Measurements from ENCODE around the gene CDK11B.
A peak's percentile ranks its signal among the peaks of the same experiment; 100 is the strongest.
"Not testable (repeated sequence)": the region's sequence is repeated elsewhere in the genome, so short reads cannot be mapped to it uniquely, and the experiment has no call there.

CDK11B gene

DNA sequence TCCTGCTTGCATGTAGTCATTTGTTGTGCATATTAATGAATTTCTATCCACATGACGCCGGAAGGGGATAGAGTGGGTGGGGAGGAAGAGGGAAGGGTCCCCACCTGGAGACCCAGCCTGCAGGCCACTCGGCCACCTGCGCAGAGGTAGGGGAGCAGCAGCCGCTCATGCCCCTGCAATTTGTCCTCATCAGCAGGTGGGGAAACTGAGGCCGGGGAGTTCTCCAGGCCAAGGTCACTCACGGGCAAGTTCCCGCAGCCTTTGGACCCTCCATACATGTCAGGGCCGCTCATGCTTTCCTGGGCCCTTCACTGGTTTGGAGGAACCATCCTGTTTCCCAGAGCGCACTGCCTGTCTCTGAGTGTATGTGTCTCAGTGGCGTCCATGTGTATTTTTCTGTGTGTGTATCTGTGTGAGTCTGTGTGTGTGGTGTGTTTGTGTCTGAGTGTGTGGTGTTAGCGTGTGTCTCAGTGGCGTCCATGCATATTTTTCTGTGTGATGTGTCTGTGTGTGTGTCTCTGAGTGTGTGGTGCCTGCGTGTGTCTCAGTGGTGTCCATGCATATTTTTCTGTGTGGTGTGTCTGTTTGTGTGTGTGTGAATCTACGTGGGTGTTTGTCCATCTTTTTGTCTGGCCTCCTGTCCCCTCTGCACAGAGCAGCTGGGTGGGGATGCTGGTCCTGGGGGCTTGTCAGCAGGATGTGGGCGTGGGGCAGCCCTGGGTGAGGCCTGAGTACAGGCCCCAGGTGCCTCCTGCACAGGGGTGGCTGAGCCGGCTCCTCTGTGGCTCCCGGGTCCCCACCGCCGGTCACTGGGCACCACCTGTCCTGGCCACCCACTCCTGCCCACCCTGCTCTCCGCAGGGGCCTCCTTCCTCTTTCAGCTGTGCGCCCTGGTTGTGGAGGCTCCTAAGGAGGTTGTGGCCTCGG, 37.9 kb upstream of the CDK11B start:
- not testable (repeated sequence) for H3K27ac ChIP-seq (ENCODE audit: low read length); H3K4me1 ChIP-seq (ENCODE audit: control insufficient read depth, low read depth, low read length); H3K9ac ChIP-seq (ENCODE audit: low read length); H3K9me3 ChIP-seq (ENCODE audit: control insufficient read depth, low read depth, low read length); H3K27me3 ChIP-seq (ENCODE audit: control insufficient read depth, insufficient read depth, low read length); H3K36me3 ChIP-seq (ENCODE audit: control insufficient read depth, low read depth, low read length); H3K4me3 ChIP-seq (ENCODE audit: low read length)

DNA sequence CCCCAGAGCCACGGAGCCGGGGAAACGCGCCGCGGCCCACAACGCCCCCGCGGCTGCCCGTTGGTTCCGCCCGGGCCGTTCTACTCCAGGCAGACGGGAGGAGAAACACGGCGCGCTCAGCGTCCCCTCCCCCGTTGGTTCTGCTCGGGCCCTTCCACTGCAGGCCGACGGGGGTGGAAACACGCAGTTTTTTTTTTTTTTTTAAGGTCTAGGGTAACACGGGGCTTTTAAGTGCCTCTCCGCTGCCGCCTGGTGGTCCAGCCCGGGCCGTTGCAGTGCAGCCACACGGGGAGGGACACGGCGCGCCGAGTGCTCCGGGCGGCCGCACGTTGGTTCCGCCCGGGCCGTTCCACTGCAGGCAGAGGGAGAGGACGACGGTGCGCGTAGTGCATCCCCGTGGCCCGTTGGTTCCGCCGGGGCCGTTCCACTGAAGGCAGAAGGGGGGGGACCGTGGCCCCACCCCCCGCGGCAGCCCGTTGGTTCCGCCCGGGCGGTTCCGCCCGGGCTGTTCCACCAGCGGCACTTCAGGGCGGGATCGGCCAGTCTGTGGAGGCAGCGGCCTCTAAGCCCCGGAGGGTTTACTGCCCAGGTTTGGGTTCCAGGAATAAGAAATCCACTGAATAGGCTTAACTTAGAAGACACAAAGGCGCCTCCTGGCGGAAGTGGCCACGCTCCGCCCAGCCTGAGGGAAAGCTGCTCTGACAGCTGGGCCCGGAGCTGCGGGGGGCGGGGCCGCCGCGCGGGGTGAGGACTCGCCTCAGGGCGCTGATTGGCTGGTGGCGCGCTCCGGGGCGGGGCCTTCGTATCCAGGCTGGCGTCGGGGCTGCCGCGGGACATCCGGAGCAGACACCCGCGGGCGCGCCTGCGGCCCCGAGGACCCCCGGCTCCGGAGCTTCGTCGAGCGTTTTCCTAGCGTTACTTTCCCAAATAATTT, 34.2 kb upstream of the CDK11B start, which contains the start of gene SLC35E2B:
SLC35E2B (minus strand) TSS at position 82 of the 934 bp plus-strand sequence. CDS start 16,096 bp downstream, outside the sequence.
- not testable (repeated sequence) for H3K9me3 ChIP-seq (ENCODE audit: control insufficient read depth, low read depth, low read length); H3K36me3 ChIP-seq (ENCODE audit: control insufficient read depth, low read depth, low read length); H3K4me1 ChIP-seq (ENCODE audit: control insufficient read depth, low read depth, low read length); H3K27me3 ChIP-seq (ENCODE audit: control insufficient read depth, insufficient read depth, low read length)
- peak within 1 kb of the TSS; percentile 52 for H3K4me3 ChIP-seq (ENCODE audit: low read length)
- peak within 1 kb of the TSS; percentile 62 for H3K27ac ChIP-seq (ENCODE audit: low read length)
- H3K9ac ChIP-seq (ENCODE audit: low read length), result peak within 1 kb of the TSS; percentile 74

DNA sequence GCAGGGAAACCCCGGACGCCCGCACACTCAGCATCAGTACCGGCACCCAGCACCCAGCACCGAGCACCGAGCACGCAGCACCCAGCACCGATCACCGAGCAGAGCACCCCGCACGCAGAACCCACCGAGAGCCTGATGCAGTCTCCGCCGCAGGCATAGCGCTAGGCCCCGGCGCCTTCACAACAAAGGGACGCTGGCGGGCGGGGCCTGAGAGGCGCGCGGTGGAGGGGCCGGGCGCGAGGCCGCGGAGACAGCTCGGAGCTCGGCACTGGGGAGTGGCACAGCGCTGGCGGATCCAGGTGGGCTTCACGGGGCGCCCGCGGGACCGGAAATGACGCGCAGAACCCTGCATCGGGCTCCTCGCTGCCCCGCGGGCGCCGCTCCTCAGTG, 33.5 kb upstream of the CDK11B start:
- Histone ChIP-seq H3K4me3 (ENCODE audit: low read length) (peak overlapping the region; percentile 52), H3K9ac (ENCODE audit: low read length) (peak overlapping the region; percentile 74)
- not testable (repeated sequence) for H3K27ac ChIP-seq (ENCODE audit: low read length); H3K9me3 ChIP-seq (ENCODE audit: control insufficient read depth, low read depth, low read length); H3K4me1 ChIP-seq (ENCODE audit: control insufficient read depth, low read depth, low read length); H3K27me3 ChIP-seq (ENCODE audit: control insufficient read depth, insufficient read depth, low read length); H3K36me3 ChIP-seq (ENCODE audit: control insufficient read depth, low read depth, low read length)

DNA sequence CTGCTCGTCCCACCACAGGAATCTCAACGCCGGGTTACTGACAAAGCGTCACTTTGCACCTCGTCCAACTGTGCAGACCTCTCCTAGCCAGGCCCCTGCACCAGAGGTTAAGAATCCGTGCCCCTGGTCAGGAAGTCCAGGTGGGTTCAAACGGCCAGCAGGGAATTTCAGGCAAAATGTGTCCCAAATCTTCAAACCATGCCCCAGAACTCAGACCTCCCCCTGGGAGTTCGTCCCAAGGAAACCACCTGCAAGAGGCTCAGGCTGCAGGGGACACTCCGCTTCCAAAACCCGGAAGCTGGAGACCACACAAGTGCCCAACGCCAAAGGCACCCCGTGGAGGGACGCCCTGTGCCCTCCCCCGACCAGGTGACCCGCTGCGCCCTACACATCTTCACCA, 32.6 kb upstream of the CDK11B start:
- H3K4me3 ChIP-seq (ENCODE audit: low read length); H3K27me3 ChIP-seq (ENCODE audit: control insufficient read depth, insufficient read depth, low read length); H3K27ac ChIP-seq (ENCODE audit: low read length); H3K9me3 ChIP-seq (ENCODE audit: control insufficient read depth, low read depth, low read length); H3K4me1 ChIP-seq (ENCODE audit: control insufficient read depth, low read depth, low read length); H3K9ac ChIP-seq (ENCODE audit: low read length); H3K36me3 ChIP-seq (ENCODE audit: control insufficient read depth, low read depth, low read length): not testable (repeated sequence)

DNA sequence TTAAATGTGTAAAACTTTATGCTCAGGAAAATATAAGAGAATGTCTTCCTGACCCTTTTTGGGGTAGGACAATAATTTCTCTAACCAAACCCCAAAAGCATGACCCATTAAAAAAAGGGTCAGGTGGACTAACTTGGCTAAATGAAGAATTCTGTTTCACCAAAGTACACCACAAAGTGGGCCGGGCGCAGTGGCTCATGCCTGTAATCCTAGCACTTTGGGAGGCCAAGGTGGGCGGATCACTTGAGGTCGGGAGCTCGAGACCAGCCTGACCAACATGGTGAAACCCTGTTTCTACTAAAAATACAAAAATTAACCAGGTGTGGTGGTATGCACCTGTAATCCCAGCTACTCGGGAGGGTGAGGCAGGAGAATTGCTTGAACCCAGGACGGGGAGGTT, 30.7 kb upstream of the CDK11B start:
- H3K27me3 ChIP-seq (ENCODE audit: control insufficient read depth, insufficient read depth, low read length); H3K4me3 ChIP-seq (ENCODE audit: low read length); H3K9me3 ChIP-seq (ENCODE audit: control insufficient read depth, low read depth, low read length); H3K9ac ChIP-seq (ENCODE audit: low read length); H3K36me3 ChIP-seq (ENCODE audit: control insufficient read depth, low read depth, low read length); H3K27ac ChIP-seq (ENCODE audit: low read length); H3K4me1 ChIP-seq (ENCODE audit: control insufficient read depth, low read depth, low read length): not testable (repeated sequence)

DNA sequence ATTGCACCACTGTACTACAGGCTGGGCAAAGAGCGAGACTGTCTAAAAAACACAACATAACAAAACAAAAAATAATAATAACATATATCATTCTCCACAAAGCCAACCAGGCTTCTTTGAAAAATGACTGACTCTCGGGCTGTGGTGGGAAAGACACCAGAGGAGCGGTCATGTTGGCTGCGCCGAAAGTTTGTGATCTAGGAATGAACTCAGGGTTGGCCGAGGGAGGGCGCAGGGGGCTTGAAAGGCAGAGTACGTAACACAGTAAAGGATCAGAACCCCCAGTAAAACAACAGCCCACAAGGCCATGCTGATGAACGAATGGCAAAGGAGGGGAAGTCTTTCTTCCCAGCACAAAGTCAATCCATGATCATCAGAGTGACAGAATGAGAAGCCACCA, 29.0 kb upstream of the CDK11B start:
- H3K27me3 ChIP-seq (ENCODE audit: control insufficient read depth, insufficient read depth, low read length), result no peaks in the 10 kb centered on the region
- H3K27ac ChIP-seq (ENCODE audit: low read length), result no peak overlapping the region
- H3K36me3 ChIP-seq (ENCODE audit: control insufficient read depth, low read depth, low read length), result peaks cover 2% of the 10 kb centered on the region
- no peaks in the 10 kb centered on the region for H3K4me1 ChIP-seq (ENCODE audit: control insufficient read depth, low read depth, low read length)
- no peak overlapping the region for H3K9ac ChIP-seq (ENCODE audit: low read length)
- no peak overlapping the region for H3K4me3 ChIP-seq (ENCODE audit: low read length)
- H3K9me3 ChIP-seq (ENCODE audit: control insufficient read depth, low read depth, low read length), result no peaks in the 10 kb centered on the region

DNA sequence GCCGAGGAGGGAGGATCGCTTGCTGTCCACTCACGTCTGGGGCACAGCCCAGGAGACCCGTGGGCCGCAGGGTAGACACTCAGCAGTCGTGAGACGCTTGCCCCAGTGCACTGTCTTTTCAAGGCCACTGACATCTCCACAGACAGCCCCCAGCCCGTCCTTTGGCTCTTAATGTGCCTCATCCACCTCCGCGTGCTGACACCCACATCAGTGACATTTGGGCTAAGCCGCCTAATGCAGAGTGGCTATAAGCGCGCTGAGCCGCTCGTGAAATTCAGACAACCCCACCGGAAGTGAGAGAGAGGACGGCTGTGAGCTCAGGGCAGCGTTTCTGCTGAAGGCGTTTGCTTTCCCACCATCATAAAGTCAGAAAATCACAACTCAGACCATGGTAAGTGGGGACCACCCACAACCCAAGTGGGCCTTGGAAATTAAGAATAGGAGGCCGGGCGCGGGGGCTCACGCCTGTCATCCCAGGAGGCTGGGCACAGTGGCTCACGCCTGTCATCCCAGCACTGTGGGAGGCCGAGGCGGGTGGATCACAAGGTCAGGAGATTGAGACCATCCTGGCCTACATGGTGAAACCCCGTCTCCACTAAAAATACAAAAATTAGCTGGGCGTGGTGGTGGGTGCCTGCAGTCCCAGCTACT, 25.4 kb upstream of the CDK11B start:
- Histone ChIP-seq H3K27me3 (ENCODE audit: control insufficient read depth, insufficient read depth, low read length) (no peaks in the 10 kb centered on the region), H3K4me1 (ENCODE audit: control insufficient read depth, low read depth, low read length) (no peaks in the 10 kb centered on the region), H3K9ac (ENCODE audit: low read length) (no peak overlapping the region), H3K4me3 (ENCODE audit: low read length) (no peak overlapping the region), H3K9me3 (ENCODE audit: control insufficient read depth, low read depth, low read length) (no peaks in the 10 kb centered on the region), H3K36me3 (ENCODE audit: control insufficient read depth, low read depth, low read length) (peaks cover 2% of the 10 kb centered on the region), H3K27ac (ENCODE audit: low read length) (no peak overlapping the region)

DNA sequence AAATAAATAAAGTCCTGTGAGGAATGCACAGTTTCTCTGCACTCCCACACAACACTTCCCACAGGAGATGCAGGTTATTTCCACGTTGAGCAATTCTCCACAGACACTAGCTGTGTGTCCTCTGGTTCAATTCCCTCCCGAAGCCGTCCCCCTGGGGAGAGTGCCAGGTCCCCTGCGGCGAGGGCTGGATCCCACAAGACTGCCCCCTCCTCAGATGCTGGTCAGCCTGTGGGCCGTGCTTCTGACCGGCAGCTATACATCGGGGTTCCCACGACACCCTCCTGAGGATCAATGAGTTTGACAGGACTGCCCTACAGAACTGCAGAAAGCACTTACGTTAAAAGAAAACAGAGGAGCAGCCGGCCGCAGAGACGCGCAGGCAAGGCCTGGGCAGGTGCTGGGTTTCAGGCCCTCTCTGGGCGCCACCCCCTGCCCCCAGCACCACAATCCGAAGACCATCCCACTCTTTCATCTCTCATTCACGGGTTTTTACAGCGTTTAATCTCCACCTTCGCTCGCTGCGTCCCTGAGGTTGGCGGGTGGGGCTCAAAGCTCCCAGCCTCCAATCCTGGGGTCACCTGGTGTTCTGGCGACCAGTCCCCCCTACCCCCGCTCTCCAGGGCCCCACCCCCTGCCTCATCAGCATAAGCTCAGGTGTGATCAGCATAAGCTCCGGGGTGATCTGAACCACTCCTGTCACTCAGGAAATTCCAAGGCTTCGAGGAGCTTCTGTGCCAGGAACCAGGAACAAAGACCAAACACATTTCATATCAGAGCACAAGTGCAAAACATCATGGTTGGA, 24.5 kb upstream of the CDK11B start:
- Histone ChIP-seq H3K9me3 (ENCODE audit: control insufficient read depth, low read depth, low read length) (no peaks in the 10 kb centered on the region), H3K27ac (ENCODE audit: low read length) (no peak overlapping the region), H3K4me3 (ENCODE audit: low read length) (no peak overlapping the region), H3K36me3 (ENCODE audit: control insufficient read depth, low read depth, low read length) (peaks cover 2% of the 10 kb centered on the region), H3K9ac (ENCODE audit: low read length) (no peak overlapping the region), H3K4me1 (ENCODE audit: control insufficient read depth, low read depth, low read length) (no peaks in the 10 kb centered on the region), H3K27me3 (ENCODE audit: control insufficient read depth, insufficient read depth, low read length) (no peaks in the 10 kb centered on the region)

DNA sequence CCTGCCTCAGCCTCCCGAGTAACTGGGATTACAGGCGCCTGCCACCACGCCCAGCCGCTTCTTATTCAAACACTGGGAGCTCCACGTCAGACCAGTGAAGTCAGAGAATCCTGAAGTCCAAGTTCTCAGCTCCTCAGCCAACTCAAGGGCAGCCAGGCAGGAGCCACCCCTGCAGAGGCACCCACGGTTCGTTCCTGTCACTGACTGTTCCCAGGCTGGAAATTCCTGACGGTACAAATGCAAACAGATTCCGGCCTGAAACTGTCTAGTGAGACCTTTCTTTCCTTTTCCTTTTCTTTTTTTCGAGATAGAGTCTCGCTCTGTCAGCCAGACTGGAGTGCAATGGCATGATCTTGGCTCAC, 22.1 kb upstream of the CDK11B start:
- H3K36me3 ChIP-seq (ENCODE audit: control insufficient read depth, low read depth, low read length), result peaks cover 2% of the 10 kb centered on the region
- H3K9me3 ChIP-seq (ENCODE audit: control insufficient read depth, low read depth, low read length), result no peaks in the 10 kb centered on the region
- H3K27me3 ChIP-seq (ENCODE audit: control insufficient read depth, insufficient read depth, low read length), result no peaks in the 10 kb centered on the region
- H3K27ac ChIP-seq (ENCODE audit: low read length), result no peak overlapping the region
- no peaks in the 10 kb centered on the region for H3K4me1 ChIP-seq (ENCODE audit: control insufficient read depth, low read depth, low read length)
- H3K4me3 ChIP-seq (ENCODE audit: low read length), result no peak overlapping the region
- no peak overlapping the region for H3K9ac ChIP-seq (ENCODE audit: low read length)

DNA sequence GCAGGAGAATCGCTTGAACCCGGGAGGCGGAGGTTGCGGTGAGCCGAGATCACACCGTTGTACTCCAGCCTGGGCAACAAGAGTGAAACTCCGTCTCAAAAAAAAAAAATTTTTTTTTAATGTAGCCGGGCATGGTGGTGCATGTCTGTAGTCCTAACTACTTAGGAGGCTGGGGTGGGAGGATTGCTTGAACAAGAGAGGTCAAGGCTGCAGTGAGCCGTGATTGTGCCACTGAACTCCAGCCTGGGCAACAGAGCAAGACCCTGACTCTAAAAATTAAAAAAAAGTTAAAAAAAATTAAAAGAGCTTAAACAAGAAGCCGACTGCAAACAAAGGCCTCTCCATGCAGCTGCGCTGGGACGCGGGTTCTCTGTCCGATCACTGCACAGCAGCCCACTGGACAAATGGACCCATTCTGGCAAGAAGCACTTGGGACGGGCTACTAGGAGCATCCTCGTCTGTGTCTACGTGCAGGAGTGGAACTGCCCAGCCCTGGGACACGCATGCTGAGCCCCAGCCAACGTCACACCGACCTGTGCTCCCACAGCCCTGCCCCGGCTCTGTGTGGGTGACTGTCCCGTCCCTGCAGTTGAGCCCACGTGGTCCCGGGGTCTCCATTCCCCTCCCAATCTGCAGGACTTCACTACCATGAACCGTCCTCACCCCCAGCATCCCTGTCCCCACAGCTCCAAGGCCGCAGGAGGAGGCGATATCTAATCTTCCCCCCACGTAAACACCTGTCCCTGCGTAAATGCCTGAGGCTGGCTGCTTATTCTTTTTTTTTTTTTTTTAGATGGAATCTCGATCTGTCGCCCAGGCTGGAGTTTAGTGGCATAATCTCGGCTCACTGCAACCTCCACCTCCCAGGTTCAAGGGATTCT, 21.5 kb upstream of the CDK11B start:
- no peaks in the 10 kb centered on the region for H3K27me3 ChIP-seq (ENCODE audit: control insufficient read depth, insufficient read depth, low read length)
- peaks cover under 1% of the 10 kb centered on the region for H3K36me3 ChIP-seq (ENCODE audit: control insufficient read depth, low read depth, low read length)
- no peaks in the 10 kb centered on the region for H3K4me1 ChIP-seq (ENCODE audit: control insufficient read depth, low read depth, low read length)
- no peak overlapping the region for H3K4me3 ChIP-seq (ENCODE audit: low read length)
- no peak overlapping the region for H3K27ac ChIP-seq (ENCODE audit: low read length)
- H3K9me3 ChIP-seq (ENCODE audit: control insufficient read depth, low read depth, low read length), result no peaks in the 10 kb centered on the region
- no peak overlapping the region for H3K9ac ChIP-seq (ENCODE audit: low read length)

Measured in iPS-18a (cell line).